Activated T-cell treated with anti-CD3 and anti-CD28 coated beads, Interleukin-2, amount 50 U/mL, for 24 hours (primary cell): ENCODE measurements around the gene TSPOAP1.
A peak's percentile ranks its signal among the peaks of the same experiment; 100 is the strongest.

Experiments used
- DNase-seq: peaks from one replicate; pipeline ENCODE4 v3.0.0-alpha.2; 2020
- H3K27ac Mint-ChIP-seq: 2 replicates; pipeline ENCODE4 v1.8.0; 2020; ENCODE audit warnings: mild to moderate bottlenecking, mixed read lengths
- H3K27me3 Mint-ChIP-seq: 2 replicates; pipeline ENCODE4 v1.8.0; 2020; ENCODE audit warnings: mixed read lengths
- H3K36me3 Mint-ChIP-seq: 2 replicates; pipeline ENCODE4 v1.8.0; 2020; ENCODE audit warnings: low read depth, mixed read lengths
- H3K4me1 Mint-ChIP-seq: 2 replicates; pipeline ENCODE4 v1.8.0; 2020; ENCODE audit warnings: low read depth, mixed read lengths
- H3K4me3 Mint-ChIP-seq: 2 replicates; pipeline ENCODE4 v1.8.0; 2020; ENCODE audit warnings: mild to moderate bottlenecking, moderate library complexity, mixed read lengths
- H3K9me3 Mint-ChIP-seq: 2 replicates; pipeline ENCODE4 v1.8.0; 2020; ENCODE audit warnings: mixed read lengths

TSPOAP1 gene

GRCh38 chr17:58338841-58339754, 10.5 kb upstream of the TSPOAP1 start:
- H3K27ac Mint-ChIP-seq: peak overlapping the region; percentile 100
- DNase-seq: peak; percentile 87
- H3K36me3 Mint-ChIP-seq: peaks cover 92% of the 10 kb centered on the region
- peaks cover 70% of the 10 kb centered on the region for H3K4me1 Mint-ChIP-seq
- H3K9me3 Mint-ChIP-seq: no peaks in the 10 kb centered on the region
- no peaks in the 10 kb centered on the region for H3K27me3 Mint-ChIP-seq
- H3K4me3 Mint-ChIP-seq: peak overlapping the region; percentile 99

GRCh38 chr17:58338454-58338840, 9.9 kb upstream of the TSPOAP1 start:
- peak overlapping the region; percentile 99 for H3K4me3 Mint-ChIP-seq

GRCh38 chr17:58337600-58338453, 9.2 kb upstream of the TSPOAP1 start:
- Mint-ChIP-seq H3K27ac (peak overlapping the region; percentile 100), H3K27me3 (no peaks in the 10 kb centered on the region), H3K4me3 (peak overlapping the region; percentile 99), H3K36me3 (peaks cover 91% of the 10 kb centered on the region), H3K4me1 (peaks cover 61% of the 10 kb centered on the region), H3K9me3 (no peaks in the 10 kb centered on the region)
- DNase-seq: peak; percentile 94

More at GRCh38 chr17:58338454-58338840, 9.9 kb upstream of the TSPOAP1 start:
- Mint-ChIP-seq H3K4me1 (peaks cover 68% of the 10 kb centered on the region), H3K27ac (peak overlapping the region; percentile 100), H3K27me3 (no peaks in the 10 kb centered on the region), H3K36me3 (peaks cover 93% of the 10 kb centered on the region), H3K9me3 (no peaks in the 10 kb centered on the region)
- no peak for DNase-seq

GRCh38 chr17:58337210-58337599, 8.6 kb upstream of the TSPOAP1 start:
- peaks cover under 1% of the 10 kb centered on the region for H3K27me3 Mint-ChIP-seq
- H3K9me3 Mint-ChIP-seq: no peaks in the 10 kb centered on the region
- peaks cover 90% of the 10 kb centered on the region for H3K36me3 Mint-ChIP-seq
- peaks cover 55% of the 10 kb centered on the region for H3K4me1 Mint-ChIP-seq
- peak; percentile 73 for DNase-seq
- H3K4me3 Mint-ChIP-seq: peak overlapping the region; percentile 99
- peak overlapping the region; percentile 100 for H3K27ac Mint-ChIP-seq

- peak; percentile 60 for DNase-seq
- peaks cover 53% of the 10 kb centered on the region for H3K4me1 Mint-ChIP-seq
These were observed 8.0 kb upstream of the TSPOAP1 start for GRCh38 chr17:58336456-58337209.

GRCh38 chr17:58335779-58336455, 7.3 kb upstream of the TSPOAP1 start:
- H3K27me3 Mint-ChIP-seq: peaks cover 4% of the 10 kb centered on the region
- peak; percentile 75 for DNase-seq
- H3K4me3 Mint-ChIP-seq: peak overlapping the region; percentile 99
- H3K36me3 Mint-ChIP-seq: peaks cover 90% of the 10 kb centered on the region
- H3K4me1 Mint-ChIP-seq: peaks cover 50% of the 10 kb centered on the region
- no peaks in the 10 kb centered on the region for H3K9me3 Mint-ChIP-seq
- peak overlapping the region; percentile 100 for H3K27ac Mint-ChIP-seq

More at GRCh38 chr17:58336456-58337209, 8.0 kb upstream of the TSPOAP1 start:
- Mint-ChIP-seq H3K36me3 (peaks cover 90% of the 10 kb centered on the region), H3K4me3 (peak overlapping the region; percentile 99), H3K27me3 (peaks cover 4% of the 10 kb centered on the region), H3K9me3 (no peaks in the 10 kb centered on the region), H3K27ac (peak overlapping the region; percentile 100)

GRCh38 chr17:58335061-58335731, 6.6 kb upstream of the TSPOAP1 start:
- H3K27ac Mint-ChIP-seq: peak overlapping the region; percentile 100
- H3K27me3 Mint-ChIP-seq: peaks cover 4% of the 10 kb centered on the region
- H3K9me3 Mint-ChIP-seq: no peaks in the 10 kb centered on the region
- H3K36me3 Mint-ChIP-seq: peaks cover 90% of the 10 kb centered on the region
- H3K4me3 Mint-ChIP-seq: peak overlapping the region; percentile 99
- H3K4me1 Mint-ChIP-seq: peaks cover 49% of the 10 kb centered on the region
- peak; percentile 71 for DNase-seq

GRCh38 chr17:58334661-58335060, 6.1 kb upstream of the TSPOAP1 start:
- DNase-seq: no peak
- Mint-ChIP-seq H3K4me1 (peaks cover 48% of the 10 kb centered on the region), H3K4me3 (peak overlapping the region; percentile 99)

GRCh38 chr17:58334256-58334655, 5.7 kb upstream of the TSPOAP1 start:
- Mint-ChIP-seq H3K4me3 (peak overlapping the region; percentile 99), H3K27ac (peak overlapping the region; percentile 100), H3K27me3 (peaks cover 4% of the 10 kb centered on the region), H3K36me3 (peaks cover 86% of the 10 kb centered on the region), H3K4me1 (peaks cover 51% of the 10 kb centered on the region), H3K9me3 (no peaks in the 10 kb centered on the region)
- no peak for DNase-seq

More at GRCh38 chr17:58334661-58335060, 6.1 kb upstream of the TSPOAP1 start:
- peak overlapping the region; percentile 100 for H3K27ac Mint-ChIP-seq
- peaks cover 4% of the 10 kb centered on the region for H3K27me3 Mint-ChIP-seq
- peaks cover 88% of the 10 kb centered on the region for H3K36me3 Mint-ChIP-seq
- H3K9me3 Mint-ChIP-seq: no peaks in the 10 kb centered on the region

GRCh38 chr17:58333736-58334207, 5.2 kb upstream of the TSPOAP1 start:
- Mint-ChIP-seq H3K4me1 (peaks cover 53% of the 10 kb centered on the region), H3K27ac (peak overlapping the region; percentile 100), H3K27me3 (peaks cover 4% of the 10 kb centered on the region), H3K9me3 (no peaks in the 10 kb centered on the region), H3K4me3 (peak overlapping the region; percentile 99), H3K36me3 (peaks cover 81% of the 10 kb centered on the region)
- peak; percentile 67 for DNase-seq

GRCh38 chr17:58332778-58333735, 4.5 kb upstream of the TSPOAP1 start:
- DNase-seq: peak; percentile 88
- Mint-ChIP-seq H3K27ac (peak overlapping the region; percentile 100), H3K4me3 (peak overlapping the region; percentile 99)

More at GRCh38 chr17:58332778-58333735, 4.5 kb upstream of the TSPOAP1 start:
- H3K36me3 Mint-ChIP-seq: peaks cover 74% of the 10 kb centered on the region
- H3K4me1 Mint-ChIP-seq: peaks cover 57% of the 10 kb centered on the region
- peaks cover 4% of the 10 kb centered on the region for H3K27me3 Mint-ChIP-seq
- no peaks in the 10 kb centered on the region for H3K9me3 Mint-ChIP-seq
